Measurements from ENCODE around the gene EEIG2. TPM values are rescaled to one million over a fixed set of nuclear protein-coding genes. Genes with fewer than 3 reads are reported as not detected.
"Not testable (repeated sequence)": the region's sequence is repeated elsewhere in the genome, so short reads cannot be mapped to it uniquely, and the experiment has no call there.

Gene EEIG2
- total and polyA plus RNA-seq, 2 donors (not counting 1 experiment from before 2014, with no cell fraction given), result 4.4 to 13.6 TPM

DNA sequence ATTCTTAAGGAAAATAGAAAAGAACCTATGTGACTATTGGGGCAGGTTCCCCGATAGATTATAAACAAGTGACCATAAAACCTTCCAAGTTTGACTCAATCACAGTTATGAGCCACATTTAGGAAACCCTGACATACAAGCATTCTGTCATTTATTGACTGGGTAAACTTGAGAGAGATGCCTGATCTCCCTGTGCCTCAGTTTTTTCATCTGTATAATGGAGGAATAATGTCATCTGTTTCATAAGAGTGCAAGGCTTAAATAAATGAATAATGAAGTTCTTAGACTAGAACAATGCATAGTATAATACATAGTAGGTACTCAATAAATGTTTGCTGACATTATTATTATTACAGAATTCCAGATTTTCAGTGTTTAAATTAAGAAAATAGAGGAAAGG, 18.9 kb upstream of the EEIG2 start:
- Histone ChIP-seq H3K4me1 (ENCODE audit: control insufficient read depth in 2 of 2, insufficient read depth in 2 of 2, low read length in 2 of 2) (peaks cover 0 to 7% of the 10 kb centered on the region in 2 donors), H3K4me3 (ENCODE audit: control extremely low read depth in 1 of 5, extremely low read depth in 1 of 5, insufficient read depth in 1 of 5, low read depth in 2 of 5, low read length in 4 of 5) (no peak overlapping the region), H3K36me3 (replicated peaks in 1 of 2; ENCODE audit: control extremely low read depth in 1 of 2, control insufficient read depth in 1 of 2, extremely low read depth in 1 of 2, insufficient read depth in 2 of 2, low read length in 1 of 2) (no peaks in the 10 kb centered on the region), H4K20me1 (ENCODE audit: control insufficient read depth, insufficient read depth, low read length, poor library complexity, severe bottlenecking) (no peaks in the 10 kb centered on the region), H3K27me3 (replicated peaks in 1 of 4; ENCODE audit: control extremely low read depth in 1 of 4, control insufficient read depth in 3 of 4, insufficient read depth in 4 of 4, low read length in 3 of 4) (no peaks in the 10 kb centered on the region), H2AFZ (ENCODE audit: insufficient read depth, low read depth, low read length, poor library complexity, severe bottlenecking) (no peak overlapping the region), H3K9ac (ENCODE audit: low read length) (no peak overlapping the region), H3K9me3 (ENCODE audit: control extremely low read depth in 1 of 3, control insufficient read depth in 2 of 3, insufficient read depth in 1 of 3, low read length in 2 of 3) (no peaks in the 10 kb centered on the region), H3K27ac (ENCODE audit: low read length in 2 of 2) (no peak overlapping the region), H3K4me2 (replicated peaks; ENCODE audit: low read depth, low read length, poor library complexity, severe bottlenecking) (no peak overlapping the region), H3K79me2 (ENCODE audit: control insufficient read depth, insufficient read depth, low read length) (no peaks in the 10 kb centered on the region)
- H3K27me3 Mint-ChIP-seq, result no peaks in the 10 kb centered on the region
- H3K4me1 Mint-ChIP-seq, result peaks cover 2% of the 10 kb centered on the region
- peaks cover 8% of the 10 kb centered on the region for H3K9me3 Mint-ChIP-seq (ENCODE audit: insufficient read depth)
- CTCF ChIA-PET, result no interaction called here
- no CpG with 5 or more reads among the region's 1 CpG for WGBS (ENCODE audit: insufficient coverage)
- POLR2A ChIA-PET, result no interaction called here
- no peak for ATAC-seq (ENCODE audit: low read depth)
- TF ChIP-seq EZH2 (IDR thresholded peaks at IDR 0.05; ENCODE audit: borderline replicate concordance, insufficient read depth, low read depth, low read length, poor library complexity, severe bottlenecking), result no peak
- TF ChIP-seq, protein P1, sequence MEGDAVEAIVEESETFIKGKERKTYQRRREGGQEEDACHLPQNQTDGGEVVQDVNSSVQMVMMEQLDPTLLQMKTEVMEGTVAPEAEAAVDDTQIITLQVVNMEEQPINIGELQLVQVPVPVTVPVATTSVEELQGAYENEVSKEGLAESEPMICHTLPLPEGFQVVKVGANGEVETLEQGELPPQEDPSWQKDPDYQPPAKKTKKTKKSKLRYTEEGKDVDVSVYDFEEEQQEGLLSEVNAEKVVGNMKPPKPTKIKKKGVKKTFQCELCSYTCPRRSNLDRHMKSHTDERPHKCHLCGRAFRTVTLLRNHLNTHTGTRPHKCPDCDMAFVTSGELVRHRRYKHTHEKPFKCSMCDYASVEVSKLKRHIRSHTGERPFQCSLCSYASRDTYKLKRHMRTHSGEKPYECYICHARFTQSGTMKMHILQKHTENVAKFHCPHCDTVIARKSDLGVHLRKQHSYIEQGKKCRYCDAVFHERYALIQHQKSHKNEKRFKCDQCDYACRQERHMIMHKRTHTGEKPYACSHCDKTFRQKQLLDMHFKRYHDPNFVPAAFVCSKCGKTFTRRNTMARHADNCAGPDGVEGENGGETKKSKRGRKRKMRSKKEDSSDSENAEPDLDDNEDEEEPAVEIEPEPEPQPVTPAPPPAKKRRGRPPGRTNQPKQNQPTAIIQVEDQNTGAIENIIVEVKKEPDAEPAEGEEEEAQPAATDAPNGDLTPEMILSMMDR (IDR thresholded peaks at IDR 0.05), result no peak
- no peak overlapping the region for H3K27ac Mint-ChIP-seq
- DNase-seq, result no peak
- intact Hi-C loops (cut with micrococcal nuclease), result no loop called here
- H3K4me3 Mint-ChIP-seq, result no peak overlapping the region

DNA sequence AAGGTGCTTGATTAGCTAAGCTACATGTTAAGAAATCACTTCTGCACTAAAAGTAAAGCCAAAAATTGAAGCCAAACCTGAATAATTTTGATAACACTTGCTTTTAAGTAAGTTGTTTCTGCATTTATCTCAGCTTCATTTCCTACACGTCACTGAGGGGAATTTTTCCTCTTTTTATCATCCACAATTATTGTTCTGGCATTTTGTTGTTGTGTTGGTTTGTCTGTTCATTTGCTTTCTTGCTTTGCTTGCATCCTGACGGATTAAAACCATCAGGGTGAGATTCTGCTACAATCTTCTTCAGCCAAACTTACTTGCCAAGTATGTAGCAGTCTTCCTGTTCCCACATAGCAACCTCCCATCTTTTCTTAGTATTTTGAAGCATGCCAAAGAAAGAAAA, 18.0 kb upstream of the EEIG2 start:
- Histone ChIP-seq H3K4me3 (ENCODE audit: control extremely low read depth in 1 of 5, extremely low read depth in 1 of 5, insufficient read depth in 1 of 5, low read depth in 2 of 5, low read length in 4 of 5) (no peak overlapping the region), H3K79me2 (ENCODE audit: control insufficient read depth, insufficient read depth, low read length) (no peaks in the 10 kb centered on the region), H3K4me2 (replicated peaks; ENCODE audit: low read depth, low read length, poor library complexity, severe bottlenecking) (no peak overlapping the region), H3K27ac (ENCODE audit: low read length in 2 of 2) (no peak overlapping the region), H2AFZ (ENCODE audit: insufficient read depth, low read depth, low read length, poor library complexity, severe bottlenecking) (no peak overlapping the region), H3K27me3 (replicated peaks in 1 of 4; ENCODE audit: control extremely low read depth in 1 of 4, control insufficient read depth in 3 of 4, insufficient read depth in 4 of 4, low read length in 3 of 4) (no peaks in the 10 kb centered on the region), H3K36me3 (replicated peaks in 1 of 2; ENCODE audit: control extremely low read depth in 1 of 2, control insufficient read depth in 1 of 2, extremely low read depth in 1 of 2, insufficient read depth in 2 of 2, low read length in 1 of 2) (no peaks in the 10 kb centered on the region), H4K20me1 (ENCODE audit: control insufficient read depth, insufficient read depth, low read length, poor library complexity, severe bottlenecking) (no peaks in the 10 kb centered on the region), H3K9ac (ENCODE audit: low read length) (no peak overlapping the region), H3K4me1 (ENCODE audit: control insufficient read depth in 2 of 2, insufficient read depth in 2 of 2, low read length in 2 of 2) (peaks cover 0 to 7% of the 10 kb centered on the region in 2 donors), H3K9me3 (ENCODE audit: control extremely low read depth in 1 of 3, control insufficient read depth in 2 of 3, insufficient read depth in 1 of 3, low read length in 2 of 3) (no peaks in the 10 kb centered on the region)
- H3K4me3 Mint-ChIP-seq, result no peak overlapping the region
- H3K27me3 Mint-ChIP-seq, result no peaks in the 10 kb centered on the region
- CTCF ChIA-PET, result no interaction called here
- TF ChIP-seq, protein P1 (IDR thresholded peaks at IDR 0.05), result no peak
- no peak for TF ChIP-seq EZH2 (IDR thresholded peaks at IDR 0.05; ENCODE audit: borderline replicate concordance, insufficient read depth, low read depth, low read length, poor library complexity, severe bottlenecking)
- POLR2A ChIA-PET, result no interaction called here
- intact Hi-C loops (cut with micrococcal nuclease), result no loop called here
- H3K4me1 Mint-ChIP-seq, result peaks cover 2% of the 10 kb centered on the region
- no peak for DNase-seq
- H3K27ac Mint-ChIP-seq, result no peak overlapping the region
- no peak for ATAC-seq (ENCODE audit: low read depth)
- H3K9me3 Mint-ChIP-seq (ENCODE audit: insufficient read depth), result peaks cover 8% of the 10 kb centered on the region
- WGBS (ENCODE audit: insufficient coverage), result no CpG with 5 or more reads among the region's 2 CpGs

GRCh38 chr1:108547493-108547892, 12.4 kb upstream of the EEIG2 start:
- intact Hi-C loops (cut with micrococcal nuclease); H4K20me1 ChIP-seq (ENCODE audit: control insufficient read depth, insufficient read depth, low read length, poor library complexity, severe bottlenecking); H3K27ac ChIP-seq (ENCODE audit: low read length in 2 of 2); H3K9me3 ChIP-seq (ENCODE audit: control extremely low read depth in 1 of 3, control insufficient read depth in 2 of 3, insufficient read depth in 1 of 3, low read length in 2 of 3); ATAC-seq (ENCODE audit: low read depth); H3K27me3 Mint-ChIP-seq; H3K4me2 ChIP-seq (replicated peaks; ENCODE audit: low read depth, low read length, poor library complexity, severe bottlenecking); H3K4me1 ChIP-seq (ENCODE audit: control insufficient read depth in 2 of 2, insufficient read depth in 2 of 2, low read length in 2 of 2); H3K4me3 ChIP-seq (ENCODE audit: control extremely low read depth in 1 of 5, extremely low read depth in 1 of 5, insufficient read depth in 1 of 5, low read depth in 2 of 5, low read length in 4 of 5); H3K27ac Mint-ChIP-seq; H3K4me1 Mint-ChIP-seq; POLR2A ChIA-PET; H3K4me3 Mint-ChIP-seq; H2AFZ ChIP-seq (ENCODE audit: insufficient read depth, low read depth, low read length, poor library complexity, severe bottlenecking); H3K9ac ChIP-seq (ENCODE audit: low read length); H3K27me3 ChIP-seq (replicated peaks in 1 of 4; ENCODE audit: control extremely low read depth in 1 of 4, control insufficient read depth in 3 of 4, insufficient read depth in 4 of 4, low read length in 3 of 4); H3K79me2 ChIP-seq (ENCODE audit: control insufficient read depth, insufficient read depth, low read length); H3K9me3 Mint-ChIP-seq (ENCODE audit: insufficient read depth); DNase-seq; H3K36me3 ChIP-seq (replicated peaks in 1 of 2; ENCODE audit: control extremely low read depth in 1 of 2, control insufficient read depth in 1 of 2, extremely low read depth in 1 of 2, insufficient read depth in 2 of 2, low read length in 1 of 2): not testable (repeated sequence)
- no CpG with 5 or more reads among the region's 4 CpGs for WGBS (ENCODE audit: insufficient coverage)
- CTCF ChIA-PET, result interaction anchor here (1.7 kb wide), 1 partner anchor 13 kb away, joined by 3 read pairs; no protein-coding TSS in a partner anchor
